ENCODE measurements around the gene PCBP3.
"Not testable (repeated sequence)": the region's sequence is repeated elsewhere in the genome, so short reads cannot be mapped to it uniquely, and the experiment has no call there.

PCBP3 gene

GRCh38 chr21:45611296-45611695 lies 32.2 kb upstream of the PCBP3 start:
- TF ChIP-seq Cebpa-rat (IDR thresholded peaks at IDR 0.05) = no peak
- H3K4me2 ChIP-seq = no peak overlapping the region
- H3K27me3 ChIP-seq = peaks cover 0 to 6% (median 0%) of the 10 kb centered on the region in 11 experiments; a peak in 2 of 22 replicates
- peaks cover 15 to 29% (median 24%) of the 10 kb centered on the region in 10 experiments for H3K4me1 ChIP-seq
- H3K36me3 ChIP-seq = no peaks in the 10 kb centered on the region
- H4K20me1 ChIP-seq = no peaks in the 10 kb centered on the region
- no peak overlapping the region for H3K4me3 ChIP-seq
- H3K9ac ChIP-seq = no peak overlapping the region
- no peaks in the 10 kb centered on the region for H3K9me3 ChIP-seq (replicated peaks in 1 of 11)
- no peak overlapping the region for H3K27ac ChIP-seq

- H3K4me1 ChIP-seq = peaks cover 15 to 37% (median 31%) of the 10 kb centered on the region in 10 experiments
- no peak overlapping the region for H3K4me3 ChIP-seq
- H3K36me3 ChIP-seq = no peaks in the 10 kb centered on the region
- H4K20me1 ChIP-seq = no peaks in the 10 kb centered on the region
- peak overlapping the region in 7 of 11 experiments; percentile 2 to 35 (median 19); a peak in 3 of 22 replicates for H3K4me2 ChIP-seq
- H3K27ac ChIP-seq = no peak overlapping the region
- no peak overlapping the region for H3K9ac ChIP-seq
- H3K27me3 ChIP-seq = peaks cover 0 to 7% (median 0%) of the 10 kb centered on the region in 11 experiments; a peak in 2 of 22 replicates
- TF ChIP-seq Cebpa-rat (IDR thresholded peaks at IDR 0.05) = no peak
- H3K9me3 ChIP-seq (replicated peaks in 1 of 11) = no peaks in the 10 kb centered on the region
Measured at GRCh38 chr21:45611939-45612664, 31.4 kb upstream of the PCBP3 start.

- H3K9me3 ChIP-seq (replicated peaks in 1 of 11); H3K27ac ChIP-seq; H3K36me3 ChIP-seq; H4K20me1 ChIP-seq; H3K4me3 ChIP-seq; H3K9ac ChIP-seq; H3K27me3 ChIP-seq: not testable (repeated sequence)
- Histone ChIP-seq H3K4me1 (peaks cover 15 to 41% (median 36%) of the 10 kb centered on the region in 10 experiments), H3K4me2 (peak overlapping the region in 7 of 11 experiments; percentile 2 to 35 (median 19); a peak in 3 of 22 replicates)
Measured at GRCh38 chr21:45612665-45613019, 30.9 kb upstream of the PCBP3 start.

GRCh38 chr21:45613396-45613795 lies 30.1 kb upstream of the PCBP3 start:
- Histone ChIP-seq H4K20me1 (no peaks in the 10 kb centered on the region), H3K4me3 (no peak overlapping the region), H3K4me1 (peaks cover 15 to 42% (median 38%) of the 10 kb centered on the region in 10 experiments), H3K9me3 (replicated peaks in 1 of 11) (no peaks in the 10 kb centered on the region), H3K27ac (no peak overlapping the region), H3K4me2 (peak overlapping the region in 5 of 11 experiments; percentile 14 to 52 (median 33); a peak in 4 of 22 replicates), H3K36me3 (no peaks in the 10 kb centered on the region), H3K9ac (no peak overlapping the region), H3K27me3 (peaks cover 0 to 7% (median 0%) of the 10 kb centered on the region in 11 experiments; a peak in 2 of 22 replicates)
- TF ChIP-seq Cebpa-rat (IDR thresholded peaks at IDR 0.05) = no peak

- Histone ChIP-seq H3K27me3 (peaks cover 0 to 7% (median 0%) of the 10 kb centered on the region in 11 experiments; a peak in 2 of 22 replicates), H3K9ac (no peak overlapping the region), H3K9me3 (replicated peaks in 1 of 11) (peaks cover 0 to 3% (median 2%) of the 10 kb centered on the region in 11 experiments; a peak in 9 of 22 replicates), H3K4me1 (peaks cover 15 to 42% (median 38%) of the 10 kb centered on the region in 10 experiments), H3K36me3 (no peaks in the 10 kb centered on the region), H3K27ac (no peak overlapping the region), H4K20me1 (no peaks in the 10 kb centered on the region), H3K4me3 (no peak overlapping the region), H3K4me2 (peak overlapping the region in 7 of 11 experiments; percentile 3 to 52 (median 28); a peak in 8 of 22 replicates)
- TF ChIP-seq Cebpa-rat (IDR thresholded peaks at IDR 0.05) = no peak
Measured at GRCh38 chr21:45613881-45614280, 29.6 kb upstream of the PCBP3 start.

- H3K4me3 ChIP-seq = peak overlapping the region in 5 of 10 experiments; percentile 2 to 38 (median 17); a peak in 6 of 20 replicates
- no peaks in the 10 kb centered on the region for H4K20me1 ChIP-seq
- TF ChIP-seq Cebpa-rat (IDR thresholded peaks at IDR 0.05) = no peak
- peaks cover 15 to 42% (median 38%) of the 10 kb centered on the region in 10 experiments for H3K4me1 ChIP-seq
- H3K27ac ChIP-seq = 0 out of 22 replicates have a peak overlapping the region, but pooled peaks of 1 of the 11 experiments have one; percentile 14
- peaks cover 0 to 7% (median 0%) of the 10 kb centered on the region in 11 experiments; a peak in 2 of 22 replicates for H3K27me3 ChIP-seq
- H3K9ac ChIP-seq = 0 out of 22 replicates have a peak overlapping the region, but pooled peaks of 3 of the 11 experiments have one; percentile 13 to 45 (median 39)
- peak overlapping the region; percentile 50 to 82 (median 76) for H3K4me2 ChIP-seq
- H3K9me3 ChIP-seq (replicated peaks in 1 of 11) = peaks cover 7 to 15% (median 9%) of the 10 kb centered on the region in 11 experiments; a peak in 18 of 22 replicates
- H3K36me3 ChIP-seq = no peaks in the 10 kb centered on the region
Measured at GRCh38 chr21:45615145-45615711, 28.3 kb upstream of the PCBP3 start.

- H3K4me1 ChIP-seq = peaks cover 14 to 41% (median 36%) of the 10 kb centered on the region in 10 experiments
- H3K4me2 ChIP-seq = peak overlapping the region in 6 of 11 experiments; percentile 19 to 80 (median 54); a peak in 11 of 22 replicates
- no peak overlapping the region for H3K4me3 ChIP-seq
- H3K27ac ChIP-seq = no peak overlapping the region
- H3K9me3 ChIP-seq (replicated peaks in 1 of 11) = peaks cover 7 to 15% (median 9%) of the 10 kb centered on the region in 11 experiments; a peak in 18 of 22 replicates
- TF ChIP-seq Cebpa-rat (IDR thresholded peaks at IDR 0.05) = no peak
- peaks cover 0 to 7% (median 0%) of the 10 kb centered on the region in 11 experiments; a peak in 2 of 22 replicates for H3K27me3 ChIP-seq
- no peaks in the 10 kb centered on the region for H4K20me1 ChIP-seq
- no peak overlapping the region for H3K9ac ChIP-seq
- no peaks in the 10 kb centered on the region for H3K36me3 ChIP-seq
Measured at GRCh38 chr21:45617021-45617921, 26.3 kb upstream of the PCBP3 start.

GRCh38 chr21:45618287-45618686 lies 25.2 kb upstream of the PCBP3 start:
- Histone ChIP-seq H3K9ac (no peak overlapping the region), H3K4me1 (peaks cover 10 to 44% (median 38%) of the 10 kb centered on the region in 10 experiments; a peak in 18 of 20 replicates), H3K27ac (no peak overlapping the region), H3K4me3 (no peak overlapping the region), H3K36me3 (no peaks in the 10 kb centered on the region), H3K4me2 (no peak overlapping the region), H3K27me3 (peaks cover 0 to 7% (median 0%) of the 10 kb centered on the region in 11 experiments; a peak in 2 of 22 replicates), H3K9me3 (replicated peaks in 1 of 11) (peaks cover 7 to 15% (median 9%) of the 10 kb centered on the region in 11 experiments; a peak in 18 of 22 replicates), H4K20me1 (no peaks in the 10 kb centered on the region; a peak in 1 of 22 replicates)
- no peak for TF ChIP-seq Cebpa-rat (IDR thresholded peaks at IDR 0.05)
